Islet of Langerhans (tissue), 1 donor: Measurements from ENCODE around the gene CDC25B.
"Not testable (repeated sequence)": the region's sequence is repeated elsewhere in the genome, so short reads cannot be mapped to it uniquely, and the experiment has no call there.

Source experiments
- FAIRE-seq: peaks from one replicate; lab custom pipeline; 2011; peaks lifted over from hg19 to GRCh38; lab: Jason Lieb, UNC

The CDC25B gene

GRCh38 chr20:3829891-3830290, 33.8 kb downstream of the CDC25B start:
- FAIRE-seq: not testable (repeated sequence)

GRCh38 chr20:3836132-3836531, 40.0 kb downstream of the CDC25B start:
- no peak for FAIRE-seq

DNA sequence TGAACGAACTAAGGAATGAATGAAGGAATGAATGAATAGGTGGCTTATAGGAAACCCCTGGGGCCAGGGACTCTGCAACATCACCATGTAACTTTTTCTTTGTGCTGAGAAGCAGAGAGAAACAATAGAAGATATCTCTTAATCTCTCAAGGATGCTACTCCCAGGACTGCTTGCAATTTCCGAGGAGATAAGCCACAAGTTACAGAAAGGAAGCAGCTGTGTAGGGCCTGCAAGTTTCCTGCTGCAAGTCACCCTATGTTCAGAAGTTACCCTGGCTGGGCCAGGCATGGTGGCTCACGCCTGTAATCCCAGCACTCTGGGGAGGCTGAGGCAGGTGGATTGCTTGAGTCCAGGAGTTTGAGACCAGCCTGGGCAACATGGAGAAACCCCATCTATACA, 43.2 kb downstream of the CDC25B start:
- FAIRE-seq: no peak

DNA sequence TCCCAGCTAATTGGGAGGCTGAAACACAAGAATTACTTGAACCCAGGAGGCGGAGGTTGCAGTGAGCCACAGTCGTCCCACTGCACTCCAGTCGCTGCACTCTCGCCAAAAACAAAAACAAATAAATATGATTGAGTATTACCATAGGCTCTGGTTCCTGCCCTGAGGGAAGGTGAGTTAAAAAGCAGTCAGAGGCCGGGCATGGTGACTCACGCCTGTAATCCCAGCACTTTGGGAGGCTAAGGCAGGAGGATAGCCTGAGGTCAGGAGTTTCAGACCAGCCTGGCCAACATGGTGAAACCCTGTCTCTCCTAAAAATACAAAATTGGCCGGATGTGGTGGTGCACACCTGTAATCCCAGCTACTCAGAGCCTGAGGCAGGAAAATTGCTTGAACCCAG, 44.1 kb downstream of the CDC25B start:
- FAIRE-seq: not testable (repeated sequence)

DNA sequence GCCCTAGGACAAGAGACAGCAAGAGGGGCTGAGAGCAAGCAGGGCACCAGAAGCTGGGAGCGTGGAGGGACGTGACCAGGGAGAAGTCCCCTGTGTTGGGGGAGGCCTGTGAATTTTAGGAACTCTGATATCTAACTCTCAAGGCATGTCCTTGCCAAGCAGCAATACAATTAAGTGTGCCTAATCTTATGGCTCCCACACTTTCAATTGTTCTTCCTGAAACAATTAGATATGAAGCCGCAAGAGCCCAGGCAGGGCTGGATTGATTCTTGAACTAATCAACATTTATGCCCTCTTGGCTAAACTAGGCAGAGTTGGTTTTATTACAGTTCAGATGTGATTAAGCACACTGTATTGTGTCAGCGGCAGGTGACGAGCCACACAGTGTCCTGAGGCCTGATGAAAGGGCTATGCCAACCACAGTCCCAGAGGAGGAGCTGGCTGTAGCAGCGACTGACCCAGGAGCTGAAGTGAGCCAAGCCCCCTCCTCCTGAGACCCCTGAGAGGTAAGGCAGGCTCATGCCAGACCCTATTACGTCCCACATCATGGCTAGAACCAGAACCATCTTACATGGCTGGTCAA, 46.3 kb downstream of the CDC25B start:
- no peak for FAIRE-seq

DNA sequence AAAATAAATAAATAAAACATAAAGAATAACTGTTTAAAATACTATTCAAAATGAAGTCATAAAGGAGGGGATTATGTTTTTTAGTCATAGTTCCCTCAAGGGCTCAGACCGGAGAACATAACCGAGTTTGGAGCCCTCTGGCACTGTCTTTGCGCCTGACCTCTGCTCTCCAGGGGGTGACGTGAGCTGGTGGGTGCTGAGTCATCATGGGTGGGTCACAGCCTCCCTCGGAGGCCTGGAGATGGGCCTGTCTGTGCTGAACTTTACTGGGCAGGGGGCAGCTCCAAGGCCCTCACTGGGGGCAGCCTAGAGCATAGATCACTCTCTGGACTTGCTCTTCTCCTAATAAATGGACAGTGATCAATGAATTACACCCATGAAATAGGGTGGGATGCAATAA, 47.4 kb downstream of the CDC25B start:
- no peak for FAIRE-seq

DNA sequence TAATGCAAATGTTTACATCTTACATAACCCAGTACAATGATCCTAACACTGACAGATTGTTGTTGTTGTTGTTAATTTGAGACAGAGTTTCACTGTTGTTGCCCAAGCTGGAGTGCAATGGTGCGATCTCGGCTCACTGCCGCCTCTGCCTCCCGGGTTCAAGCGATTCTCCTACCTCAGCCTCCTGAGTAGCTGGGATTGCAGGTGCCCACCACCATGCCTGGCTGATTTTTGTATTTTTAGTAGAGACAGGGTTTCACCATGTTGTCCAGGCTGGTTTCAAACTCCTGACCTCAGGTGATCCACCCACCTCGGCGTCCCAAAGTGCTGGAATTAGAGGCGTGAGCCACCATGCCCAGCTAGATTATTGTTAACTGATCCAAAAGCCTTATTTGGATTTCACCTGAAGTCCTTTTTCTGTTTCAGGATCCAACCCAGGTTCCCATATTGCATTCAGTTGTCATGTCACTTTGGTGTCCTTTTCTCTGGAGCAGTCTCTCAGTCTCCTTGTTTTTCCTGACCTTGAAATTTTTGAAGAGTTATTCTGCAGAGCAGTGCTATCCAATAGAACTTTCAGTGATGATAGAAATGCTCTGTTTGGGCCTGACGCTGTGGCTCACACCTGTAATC, 48.0 kb downstream of the CDC25B start:
- FAIRE-seq: not testable (repeated sequence)

GRCh38 chr20:3846378-3846739, 50.2 kb downstream of the CDC25B start:
- no peak for FAIRE-seq

DNA sequence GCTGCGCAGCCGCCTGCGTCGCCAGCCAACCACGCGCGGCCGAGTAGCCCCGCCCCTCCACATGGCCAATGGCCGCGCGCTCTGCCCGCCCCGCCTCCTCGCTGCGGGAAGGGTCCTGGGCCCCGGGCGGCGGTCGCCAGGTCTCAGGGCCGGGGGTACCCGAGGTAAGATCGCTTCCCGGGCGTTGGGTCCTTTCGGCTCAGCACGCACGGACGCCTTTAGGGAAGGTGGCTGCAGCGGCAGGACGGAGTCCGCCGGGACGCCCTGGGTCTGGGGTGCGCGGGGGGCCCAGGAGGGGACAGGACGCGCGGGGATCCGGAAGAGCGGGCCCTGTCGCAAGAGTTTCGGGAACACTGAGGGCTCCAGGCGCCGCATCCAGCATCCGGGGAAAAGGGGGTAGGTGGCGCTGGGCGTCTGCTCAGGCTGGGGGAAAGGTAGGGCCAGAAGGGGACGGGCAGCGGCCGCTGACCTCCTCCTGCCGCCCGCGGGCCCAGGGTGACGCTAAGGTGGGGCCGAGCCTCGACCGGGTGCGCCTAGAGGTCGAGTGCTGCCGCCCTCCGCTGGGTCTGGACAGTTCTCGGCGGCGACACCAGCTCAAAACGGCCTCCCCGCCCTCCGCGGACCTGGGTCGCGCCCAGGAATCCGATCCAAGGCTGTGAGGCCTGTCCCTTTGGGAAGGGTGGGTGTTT, 50.8 kb downstream of the CDC25B start, which contains the start of gene MAVS:
MAVS (plus strand) TSS at position 95 of the 689 bp plus-strand sequence. CDS start 7,791 bp downstream, outside the sequence.
- FAIRE-seq: no peak

- no peak for FAIRE-seq
Measured at GRCh38 chr20:3847429-3847940, 51.4 kb downstream of the CDC25B start.

DNA sequence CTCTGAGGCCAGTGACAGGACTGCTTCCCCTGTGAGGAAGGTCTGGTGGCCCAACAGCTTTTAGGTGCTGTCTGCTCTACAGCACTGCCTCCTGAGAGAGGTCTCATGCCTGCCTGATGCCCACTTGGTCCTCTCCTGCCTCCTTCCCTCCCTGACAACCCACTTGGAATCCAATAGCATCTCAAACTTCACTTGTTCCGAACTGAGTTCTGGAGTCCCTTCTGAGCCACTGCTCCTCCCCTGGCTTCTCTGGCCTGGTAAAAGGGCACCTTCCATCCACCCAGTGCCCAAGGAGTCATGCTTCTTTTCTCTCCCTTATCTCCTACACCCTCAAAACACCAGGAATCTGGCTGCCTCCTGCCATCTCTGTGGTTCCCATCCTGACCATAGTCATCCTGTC, 52.5 kb downstream of the CDC25B start:
- FAIRE-seq: no peak

- no peak for FAIRE-seq
Measured at GRCh38 chr20:3854462-3854871, 58.4 kb downstream of the CDC25B start.
